Measurements from ENCODE around the gene RIMBP2.

RIMBP2 gene

GRCh38 chr12:130441771-130442760 lies 274.0 kb downstream of the RIMBP2 start:
- TF ChIP-seq ZFX (IDR thresholded peaks at IDR 0.05; ENCODE audit: borderline replicate concordance) (no peak), CTCF (IDR thresholded peaks at IDR 0.05) (no peak)
- no peak overlapping the region for H3K27ac ChIP-seq

DNA sequence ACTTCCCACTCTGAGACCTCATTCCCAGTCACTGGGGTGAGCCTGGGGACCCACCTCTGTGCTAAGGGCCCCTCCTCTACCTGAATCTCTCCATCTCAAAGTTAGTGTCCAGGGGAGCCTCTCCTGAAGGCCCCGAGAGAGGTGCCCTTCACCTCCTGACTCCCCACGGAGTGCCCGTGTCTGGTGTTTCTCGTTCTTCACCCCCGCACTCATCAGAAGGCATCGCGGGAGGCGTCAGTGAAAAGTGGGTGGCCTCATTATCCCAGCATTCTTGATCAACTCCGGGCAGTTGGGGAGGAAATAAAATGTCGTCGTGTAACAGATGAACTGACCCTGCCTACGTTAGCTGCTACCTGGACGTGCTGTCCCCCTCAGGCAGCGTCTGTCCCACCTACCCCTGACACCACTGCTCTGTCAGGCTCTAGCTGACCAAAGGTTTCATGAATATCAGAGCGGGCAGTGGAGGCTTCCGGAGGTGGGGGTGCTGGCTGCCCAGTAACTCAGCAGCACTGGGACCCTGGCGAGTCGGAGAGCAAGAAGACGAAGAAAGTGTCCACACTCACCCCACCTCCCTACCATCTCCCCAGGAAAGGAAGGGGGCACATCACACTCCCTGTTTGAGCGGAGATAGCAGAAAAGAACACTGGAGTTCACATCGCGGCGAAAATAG lies 275.6 kb downstream of the RIMBP2 start:
- no peak overlapping the region for H3K27ac ChIP-seq
- no peak for TF ChIP-seq ZFX (IDR thresholded peaks at IDR 0.05; ENCODE audit: borderline replicate concordance)
- no peak for TF ChIP-seq CTCF (IDR thresholded peaks at IDR 0.05)

GRCh38 chr12:130439250-130439649 lies 276.8 kb downstream of the RIMBP2 start:
- no peak for TF ChIP-seq CTCF (IDR thresholded peaks at IDR 0.05)
- no peak for TF ChIP-seq ZFX (IDR thresholded peaks at IDR 0.05; ENCODE audit: borderline replicate concordance)
- H3K27ac ChIP-seq: no peak overlapping the region

- TF ChIP-seq ZFX (IDR thresholded peaks at IDR 0.05; ENCODE audit: borderline replicate concordance) (no peak), CTCF (IDR thresholded peaks at IDR 0.05) (no peak)
- no peak overlapping the region for H3K27ac ChIP-seq
These were observed 277.4 kb downstream of the RIMBP2 start for GRCh38 chr12:130438711-130439110.

- TF ChIP-seq CTCF (IDR thresholded peaks at IDR 0.05) (no peak), ZFX (IDR thresholded peaks at IDR 0.05; ENCODE audit: borderline replicate concordance) (no peak)
- no peak overlapping the region for H3K27ac ChIP-seq
These were observed 277.9 kb downstream of the RIMBP2 start for GRCh38 chr12:130438243-130438620.

DNA sequence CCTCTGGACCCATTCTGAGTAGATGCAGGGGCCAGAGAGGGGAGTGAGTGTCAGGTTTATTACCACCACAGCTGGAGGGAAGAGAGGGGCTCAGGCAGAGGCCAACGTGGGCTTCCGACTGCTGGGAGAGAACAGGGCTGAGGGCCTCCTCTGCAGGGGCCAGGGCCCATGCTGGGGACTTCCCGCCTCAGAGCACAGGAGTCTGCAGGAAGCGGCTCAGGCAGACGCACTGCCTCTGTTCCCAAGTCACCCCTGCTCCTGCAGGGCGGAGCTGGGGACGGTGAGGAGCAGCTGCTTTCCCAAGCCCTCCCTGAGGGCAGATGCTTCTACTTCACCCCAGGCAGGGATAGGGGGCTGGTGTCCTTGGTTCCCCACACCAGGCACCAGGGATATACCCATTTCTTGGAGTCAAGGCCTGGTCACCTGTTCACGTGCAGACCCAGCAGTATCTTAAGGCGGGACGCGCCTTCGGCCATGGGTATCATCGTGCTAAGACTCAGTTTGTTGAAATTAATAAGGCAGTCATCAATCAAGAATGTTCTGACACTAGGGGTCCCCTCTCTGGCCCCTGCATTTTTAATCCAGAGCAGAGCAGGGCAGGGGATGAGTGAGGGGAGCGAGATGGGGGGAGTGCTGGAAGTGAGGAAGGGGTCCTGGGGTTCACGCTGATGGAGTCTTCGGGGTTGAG lies 278.4 kb downstream of the RIMBP2 start:
- no peak overlapping the region for H3K27ac ChIP-seq
- TF ChIP-seq CTCF (IDR thresholded peaks at IDR 0.05): no peak
- TF ChIP-seq ZFX (IDR thresholded peaks at IDR 0.05; ENCODE audit: borderline replicate concordance): no peak
